NCI-H510A treated with DMSO at 0.1 percent for 48 hours (cell line): ENCODE measurements around the gene NUAK1.
"Not testable (repeated sequence)": the region's sequence is repeated elsewhere in the genome, so short reads cannot be mapped to it uniquely, and the experiment has no call there.

Experiments used
- DNase-seq: peaks from one replicate; lab custom pipeline; 2025; lab: John Stamatoyannopoulos, UW

Gene NUAK1

DNA sequence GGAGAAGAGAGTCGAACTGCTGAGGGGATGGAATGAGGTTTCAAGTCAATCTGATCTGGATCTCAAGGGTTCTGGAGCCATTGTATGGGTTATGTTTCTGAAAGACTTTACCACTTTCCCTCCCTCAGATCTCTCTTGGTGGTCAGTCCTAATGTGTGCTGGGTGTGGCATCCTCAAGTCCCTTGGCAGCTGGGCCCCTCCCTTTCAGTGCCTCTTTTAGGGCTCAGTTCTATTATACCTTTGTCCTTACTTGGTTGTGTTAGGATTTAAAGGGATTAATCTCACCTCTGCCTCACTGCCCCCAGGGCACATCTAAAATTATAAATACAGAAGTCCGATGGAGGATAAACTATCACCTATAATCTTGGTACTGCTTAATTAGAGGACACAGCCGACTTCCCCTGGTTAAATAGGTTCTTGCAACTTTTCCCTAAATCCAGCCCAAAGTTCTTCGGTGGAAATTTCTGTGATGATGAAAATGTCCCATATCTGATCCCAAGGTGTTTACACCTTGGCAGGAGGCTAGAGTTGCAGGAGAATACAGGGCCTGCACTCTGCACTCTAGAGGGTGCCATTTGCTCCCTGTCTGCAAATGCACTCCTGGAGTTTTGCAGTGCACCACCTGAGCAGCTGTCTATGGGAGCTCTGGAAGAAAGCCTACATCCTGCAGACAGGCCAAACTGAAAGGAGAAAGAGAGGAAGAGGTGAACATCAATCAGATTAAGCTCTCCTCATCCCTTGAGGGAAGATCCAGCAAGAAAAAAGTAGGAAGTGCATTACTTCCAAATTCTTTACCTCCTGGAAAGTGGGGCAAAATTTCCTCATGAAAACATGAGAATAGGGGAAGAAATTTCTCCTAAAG is 106.8 kb downstream of the NUAK1 start:
- DNase-seq = no peak

- no peak for DNase-seq
Measured at GRCh38 chr12:106030210-106031071, 108.3 kb downstream of the NUAK1 start.

DNA sequence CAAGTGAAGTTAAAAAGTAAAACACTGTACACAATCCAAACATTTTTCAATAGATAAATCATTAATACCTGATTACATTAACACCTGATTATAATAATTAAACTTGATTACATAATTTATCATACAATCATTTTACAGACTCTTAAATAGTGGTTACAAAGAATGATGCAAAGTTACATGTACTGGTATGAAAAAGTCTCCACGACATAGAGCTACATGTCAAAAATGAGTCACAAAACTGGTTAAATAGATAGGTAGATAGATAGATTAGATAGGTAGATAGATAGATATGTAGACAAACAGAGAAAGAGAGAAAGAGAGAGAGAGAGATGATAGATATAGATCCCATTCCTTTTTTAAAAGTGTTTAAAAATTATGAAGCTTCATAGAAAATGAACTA is 109.2 kb downstream of the NUAK1 start:
- no peak for DNase-seq

DNA sequence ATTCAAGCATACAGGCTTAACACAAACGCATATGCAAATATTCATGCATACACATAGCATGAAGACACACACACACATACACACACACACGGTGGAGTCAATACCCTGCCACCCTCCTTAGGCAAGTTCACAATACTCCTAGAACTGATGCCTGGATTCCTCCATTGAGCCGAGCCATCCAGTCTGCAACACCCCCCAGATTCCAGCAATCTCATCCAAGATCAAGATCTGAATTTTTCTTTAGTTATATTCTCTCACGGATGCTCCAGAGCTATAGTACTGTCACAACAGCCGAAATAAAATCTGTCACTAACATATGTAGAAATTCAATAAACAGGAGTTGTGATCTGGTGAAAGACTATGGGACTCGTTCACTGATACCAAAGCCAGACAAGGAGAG is 110.8 kb downstream of the NUAK1 start:
- DNase-seq = no peak

DNA sequence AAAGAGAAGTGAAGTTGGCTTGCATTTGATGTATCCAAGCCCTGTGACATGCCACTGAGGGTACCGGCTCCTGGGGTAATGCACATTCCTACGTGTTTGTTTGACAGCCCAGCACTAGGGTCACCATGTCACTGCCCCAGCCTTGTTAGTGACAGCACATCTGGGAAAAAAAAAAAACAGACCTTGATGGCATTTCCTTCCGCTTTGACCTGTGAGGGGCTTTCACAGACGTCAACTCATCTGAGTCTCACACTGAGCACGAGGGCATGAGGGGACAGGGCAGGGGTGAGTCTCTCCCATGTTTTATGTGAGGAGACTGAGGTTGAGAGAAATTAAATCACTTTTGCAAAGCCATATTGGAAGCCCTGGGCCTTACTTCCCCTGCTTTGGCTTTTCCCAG is 111.5 kb downstream of the NUAK1 start:
- no peak for DNase-seq

DNA sequence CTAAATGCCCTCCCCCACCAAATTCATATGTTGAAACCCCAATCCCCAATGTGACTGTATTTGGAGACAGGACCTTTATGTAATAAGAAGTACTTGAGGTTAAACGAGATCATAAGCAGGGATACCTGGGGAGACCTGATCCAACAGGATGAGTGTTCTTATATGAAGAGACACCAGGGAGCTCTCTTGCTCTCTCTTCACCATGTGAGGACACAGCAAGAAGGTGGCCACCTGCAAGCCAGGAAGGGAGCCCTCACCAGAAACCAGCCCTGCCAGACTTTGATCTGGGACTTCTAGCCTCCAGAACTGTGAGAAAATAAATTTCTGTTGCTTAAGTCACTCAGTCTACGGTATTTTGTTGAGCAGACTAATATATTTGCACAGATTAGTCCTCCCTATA is 113.6 kb downstream of the NUAK1 start:
- DNase-seq = no peak

GRCh38 chr12:106023039-106023438 is 115.7 kb downstream of the NUAK1 start:
- DNase-seq = no peak

- no peak for DNase-seq
Measured at GRCh38 chr12:106022568-106023012, 116.2 kb downstream of the NUAK1 start.

- no peak for DNase-seq
Measured at GRCh38 chr12:106021516-106021915, 117.2 kb downstream of the NUAK1 start.

DNA sequence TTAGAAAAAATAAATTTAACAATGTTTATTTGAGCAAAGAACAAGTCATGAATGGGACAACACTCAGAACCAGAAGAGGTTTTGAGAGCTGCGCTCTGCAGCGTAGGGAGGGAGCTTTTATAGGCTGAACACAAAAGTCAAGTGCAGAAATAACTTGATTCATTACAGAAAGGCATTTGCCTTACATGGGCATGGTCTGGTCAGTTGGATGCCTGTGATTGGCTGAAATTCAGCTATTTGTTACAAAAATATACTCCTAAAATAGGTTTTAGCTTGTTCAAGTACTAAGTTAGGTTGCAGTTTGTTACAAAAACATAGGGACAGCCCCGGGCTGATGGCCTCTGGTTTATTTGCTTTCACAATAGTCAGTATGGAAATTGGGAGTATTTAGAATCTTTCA is 118.0 kb downstream of the NUAK1 start:
- DNase-seq = no peak

DNA sequence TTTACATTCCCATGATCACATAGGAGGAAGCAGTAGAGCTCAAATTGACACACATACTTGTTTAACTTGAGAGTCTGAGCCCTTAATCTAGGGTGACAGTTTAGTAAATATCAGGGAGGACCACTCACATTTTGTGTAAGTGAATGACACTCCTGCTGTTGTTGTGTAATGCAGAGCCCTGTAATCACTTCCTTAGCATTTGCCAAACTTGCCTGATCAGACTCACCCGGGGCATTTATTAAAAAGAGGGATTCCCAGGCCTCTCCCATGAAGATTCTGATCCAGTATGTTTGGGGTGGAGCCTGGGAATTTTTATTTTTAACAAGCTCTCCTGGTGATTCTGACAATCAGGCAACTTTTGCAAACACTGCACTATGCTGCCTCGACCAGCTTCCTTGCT is 119.6 kb downstream of the NUAK1 start:
- DNase-seq = no peak

DNA sequence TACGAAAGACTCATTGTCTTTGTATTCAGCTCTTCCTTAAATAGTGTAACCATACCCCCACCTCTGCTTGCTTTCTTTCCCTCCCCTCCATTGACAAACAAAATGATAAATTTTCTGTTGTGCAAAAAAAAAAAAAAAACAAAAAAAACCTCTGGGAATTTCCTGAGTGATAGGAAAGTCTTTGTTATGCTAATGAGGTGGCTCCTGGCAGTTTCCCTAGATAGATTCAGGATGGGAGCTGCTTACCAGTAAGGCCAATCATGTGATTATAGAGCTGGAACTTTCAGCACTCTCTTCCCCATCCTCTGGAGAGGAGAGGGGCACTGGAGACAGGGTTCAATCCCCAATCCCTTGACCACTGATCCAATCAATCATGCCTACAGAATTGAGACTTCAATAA is 120.5 kb downstream of the NUAK1 start:
- DNase-seq = no peak

GRCh38 chr12:106016601-106017278 is 122.0 kb downstream of the NUAK1 start:
- not testable (repeated sequence) for DNase-seq

DNA sequence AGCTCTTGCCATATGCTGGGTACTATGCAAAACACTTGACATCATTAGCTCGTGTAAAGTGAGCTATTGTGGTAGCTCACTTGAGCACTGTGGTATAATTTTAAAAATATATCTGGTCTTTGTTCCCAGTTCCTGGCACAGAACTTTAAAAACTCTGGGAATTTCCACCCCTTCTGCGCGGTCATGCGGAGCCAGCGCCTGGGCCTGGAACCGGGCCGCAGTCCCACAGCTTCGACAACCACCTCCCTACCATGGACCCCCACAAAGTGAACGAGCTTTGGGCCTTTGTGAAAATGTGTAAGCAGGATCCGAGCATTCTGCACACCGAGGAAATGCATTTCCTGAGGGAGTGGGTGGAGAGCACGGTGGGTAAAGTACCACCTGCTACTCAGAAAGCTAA is 123.1 kb downstream of the NUAK1 start:
- DNase-seq = no peak

- DNase-seq = no peak
Measured at GRCh38 chr12:106013941-106014340, 124.8 kb downstream of the NUAK1 start.
